GM18511 (cell line): ENCODE measurements around the gene SLC35F2.
"Not testable (repeated sequence)": the region's sequence is repeated elsewhere in the genome, so short reads cannot be mapped to it uniquely, and the experiment has no call there.

Source experiments
- ATAC-seq: cut with Tn5 transposase; IDR thresholded peaks from one replicate; pipeline ENCODE4 v1.9.1; 2021; ENCODE audit warnings: mild to moderate bottlenecking, moderate library complexity; ENCODE audit not compliant: unreplicated experiment

The SLC35F2 gene

GRCh38 chr11:107791343-107792048 is 67.1 kb downstream of the SLC35F2 start:
- no peak for ATAC-seq

- no peak for ATAC-seq
Observed at GRCh38 chr11:107789767-107790166, 68.8 kb downstream of the SLC35F2 start.

- no peak for ATAC-seq
Observed at GRCh38 chr11:107787733-107788132, 70.9 kb downstream of the SLC35F2 start.

- no peak for ATAC-seq
Observed at GRCh38 chr11:107785401-107785800, 73.2 kb downstream of the SLC35F2 start.

GRCh38 chr11:107783121-107783520 is 75.5 kb downstream of the SLC35F2 start:
- no peak for ATAC-seq

GRCh38 chr11:107780775-107781174 is 77.8 kb downstream of the SLC35F2 start:
- no peak for ATAC-seq

- ATAC-seq, result no peak
Observed at GRCh38 chr11:107780136-107780535, 78.5 kb downstream of the SLC35F2 start.

GRCh38 chr11:107778839-107779517 is 79.6 kb downstream of the SLC35F2 start:
- no peak for ATAC-seq

GRCh38 chr11:107777110-107777509 is 81.5 kb downstream of the SLC35F2 start:
- peak; percentile 92 for ATAC-seq

- ATAC-seq, result no peak
Observed at GRCh38 chr11:107776062-107776461, 82.5 kb downstream of the SLC35F2 start.

- ATAC-seq, result peak; percentile 13
Observed at GRCh38 chr11:107770551-107770951, 88.0 kb downstream of the SLC35F2 start.

GRCh38 chr11:107769189-107769588 is 89.4 kb downstream of the SLC35F2 start:
- no peak for ATAC-seq

GRCh38 chr11:107758719-107759355 is 99.8 kb downstream of the SLC35F2 start:
- ATAC-seq, result not testable (repeated sequence)

- no peak for ATAC-seq
Observed at GRCh38 chr11:107757661-107758060, 100.9 kb downstream of the SLC35F2 start.

- ATAC-seq, result no peak
Observed at GRCh38 chr11:107756553-107756952, 102.0 kb downstream of the SLC35F2 start.

- no peak for ATAC-seq
Observed at GRCh38 chr11:107752949-107753822, 105.4 kb downstream of the SLC35F2 start.

GRCh38 chr11:107752508-107752907 is 106.1 kb downstream of the SLC35F2 start:
- ATAC-seq, result no peak

GRCh38 chr11:107751082-107751481 is 107.5 kb downstream of the SLC35F2 start:
- ATAC-seq, result no peak

- ATAC-seq, result no peak
Observed at GRCh38 chr11:107750313-107750712, 108.3 kb downstream of the SLC35F2 start.

GRCh38 chr11:107747622-107748021 is 111.0 kb downstream of the SLC35F2 start:
- ATAC-seq, result no peak

GRCh38 chr11:107744736-107745135 is 113.9 kb downstream of the SLC35F2 start:
- no peak for ATAC-seq
